Measurements from ENCODE around the gene MAPK7.

GRCh38 chr17:19372011-19372370 lies 6.3 kb upstream of the MAPK7 start:
- TF ChIP-seq POLR2AphosphoS5 (IDR thresholded peaks at IDR 0.05; ENCODE audit: low read depth, low read length) (no peak), POLR2A (IDR thresholded peaks at IDR 0.05; ENCODE audit: low read depth, low read length) (no peak), PAX5 (IDR thresholded peaks at IDR 0.05; ENCODE audit: insufficient read depth, low read length, severe bottlenecking) (no peak), SPI1 (IDR thresholded peaks at IDR 0.05; ENCODE audit: low read depth, low read length) (no peak)

Data from GM12891 (cell line).